Stimulated activated CD4-positive, alpha-beta T cell treated with anti-CD3 and anti-CD28 coated beads, Interleukin-15, amount 100 ng/mL, for 1 hour (primary cell): ENCODE data around the gene KRTAP17-1.
"Not testable (repeated sequence)": the region's sequence is repeated elsewhere in the genome, so short reads cannot be mapped to it uniquely, and the experiment has no call there.

Experiments
- DNase-seq, 2 donors: peaks; one replicate each; pipeline ENCODE4 v3.0.0-alpha.2; 2020; ENCODE audit warnings: low read depth in 1 of 2, low spot score in 1 of 2

Gene KRTAP17-1

DNA sequence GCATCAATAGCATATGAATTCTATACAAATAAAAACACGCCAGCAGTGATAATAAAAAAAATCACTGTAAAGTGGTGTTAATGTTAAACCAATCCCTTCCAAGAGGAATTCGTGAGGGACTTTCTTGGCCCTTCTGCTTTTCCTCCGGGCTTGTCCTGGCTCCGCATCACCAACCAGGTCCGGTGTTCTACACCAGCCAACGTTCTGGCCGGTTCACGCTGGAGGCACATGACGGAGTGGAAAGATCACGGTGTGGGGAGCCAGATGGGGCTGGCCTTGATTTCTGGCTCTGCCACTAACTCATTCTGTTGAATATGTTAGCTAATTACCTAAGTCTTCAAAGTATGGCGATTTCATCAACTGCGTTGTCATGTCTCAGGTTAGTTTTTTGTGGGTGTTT, 11.4 kb downstream of the KRTAP17-1 start:
- no peak for DNase-seq

DNA sequence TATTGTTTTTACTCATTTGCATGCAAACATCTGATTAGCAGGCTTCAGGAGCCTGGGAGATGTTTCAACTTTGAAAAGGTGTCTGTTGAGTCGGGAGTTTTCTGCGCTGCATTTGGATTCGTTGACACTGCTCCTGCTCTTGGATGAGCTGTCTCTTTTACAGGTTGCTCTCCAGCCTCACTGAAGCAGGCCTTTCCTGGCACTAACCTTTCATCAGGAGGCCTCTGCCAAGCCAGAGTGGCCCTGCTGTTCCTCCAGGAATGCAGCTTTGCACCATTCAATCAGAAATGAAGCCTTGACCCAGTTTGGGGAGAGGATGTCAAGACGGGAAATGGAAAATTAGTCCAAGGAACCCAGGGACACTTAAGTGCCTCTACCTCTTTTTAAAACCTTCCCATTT, 12.5 kb downstream of the KRTAP17-1 start:
- DNase-seq, result no peak

DNA sequence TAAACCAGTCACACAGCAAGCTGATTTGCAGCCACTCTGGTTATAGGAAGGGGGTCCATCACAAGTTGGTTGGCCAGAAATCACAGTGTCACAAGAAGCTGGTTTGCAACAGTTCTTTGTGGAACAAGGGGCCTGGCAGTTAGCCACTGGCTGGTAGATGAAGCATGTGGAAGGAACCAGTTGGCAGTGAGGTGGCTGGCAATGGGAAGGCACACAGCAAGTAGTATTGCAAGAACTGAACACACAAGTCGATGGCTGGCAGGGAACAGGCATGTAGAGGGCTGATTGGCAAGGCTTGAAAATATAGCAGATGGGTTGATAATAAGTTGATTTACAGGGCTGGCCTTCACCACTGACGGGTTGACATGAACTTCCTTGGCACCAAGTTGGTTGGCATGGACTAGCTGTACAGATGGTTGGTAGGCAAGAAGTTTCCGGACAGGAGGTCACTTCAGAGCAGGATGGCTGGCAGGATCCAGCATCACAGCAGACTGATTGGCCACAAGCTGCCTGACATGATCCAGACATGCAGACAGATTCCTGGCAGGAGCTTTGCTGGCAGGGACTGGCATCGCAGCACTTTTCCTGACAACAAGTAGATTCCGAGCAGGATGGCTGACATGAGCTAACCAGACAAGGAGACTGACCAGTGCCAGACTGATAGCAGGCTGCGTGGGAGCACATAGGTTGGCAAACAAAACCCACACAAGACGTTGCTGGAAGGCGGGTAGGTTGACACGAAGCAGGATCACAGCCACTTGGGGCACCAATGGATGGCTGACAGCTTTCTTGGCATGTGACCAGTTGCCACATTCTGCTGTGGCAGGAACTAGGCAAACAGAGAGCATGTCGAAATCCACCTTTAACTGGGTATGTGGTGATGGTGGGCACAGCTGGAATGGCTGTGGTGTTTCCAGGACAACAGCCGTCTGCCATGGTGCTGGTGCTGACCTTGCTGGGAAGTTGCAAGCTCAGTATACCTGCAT, 13.3 kb downstream of the KRTAP17-1 start, which contains the start of gene KRTAP29-1:
Gene KRTAP29-1 (minus strand): TSS at position 936 of the 986 bp plus-strand sequence. CDS start 0 bp downstream, at position 936.
- no peak for DNase-seq

DNA sequence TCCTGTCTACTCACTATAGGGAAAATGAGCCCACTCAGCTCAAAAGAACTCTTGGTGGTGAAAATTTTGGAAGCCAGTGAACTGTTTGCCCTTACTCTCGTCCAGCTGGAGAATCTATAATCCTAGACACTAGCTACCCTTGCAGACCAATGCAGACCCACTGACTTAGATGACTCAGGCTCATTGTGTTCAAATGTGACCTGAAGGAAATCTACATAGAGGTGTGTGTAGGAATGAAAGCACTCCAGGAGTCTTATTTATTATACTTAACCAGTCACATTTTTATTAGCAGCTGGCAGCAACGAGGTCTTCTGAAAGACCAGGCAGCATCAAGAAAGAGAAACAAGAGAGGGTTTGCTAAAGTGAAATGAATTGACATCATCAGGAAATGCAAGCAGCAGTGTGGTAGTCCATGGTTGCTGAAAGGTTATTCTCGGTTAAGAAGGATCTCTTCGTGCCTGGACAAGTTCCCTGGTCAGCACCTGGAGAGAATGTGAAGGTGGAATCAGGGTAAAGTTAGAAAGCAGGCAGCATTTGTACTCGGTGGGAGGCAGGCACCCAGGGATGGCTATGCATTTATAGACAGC, 14.2 kb downstream of the KRTAP17-1 start:
- DNase-seq, result no peak

DNA sequence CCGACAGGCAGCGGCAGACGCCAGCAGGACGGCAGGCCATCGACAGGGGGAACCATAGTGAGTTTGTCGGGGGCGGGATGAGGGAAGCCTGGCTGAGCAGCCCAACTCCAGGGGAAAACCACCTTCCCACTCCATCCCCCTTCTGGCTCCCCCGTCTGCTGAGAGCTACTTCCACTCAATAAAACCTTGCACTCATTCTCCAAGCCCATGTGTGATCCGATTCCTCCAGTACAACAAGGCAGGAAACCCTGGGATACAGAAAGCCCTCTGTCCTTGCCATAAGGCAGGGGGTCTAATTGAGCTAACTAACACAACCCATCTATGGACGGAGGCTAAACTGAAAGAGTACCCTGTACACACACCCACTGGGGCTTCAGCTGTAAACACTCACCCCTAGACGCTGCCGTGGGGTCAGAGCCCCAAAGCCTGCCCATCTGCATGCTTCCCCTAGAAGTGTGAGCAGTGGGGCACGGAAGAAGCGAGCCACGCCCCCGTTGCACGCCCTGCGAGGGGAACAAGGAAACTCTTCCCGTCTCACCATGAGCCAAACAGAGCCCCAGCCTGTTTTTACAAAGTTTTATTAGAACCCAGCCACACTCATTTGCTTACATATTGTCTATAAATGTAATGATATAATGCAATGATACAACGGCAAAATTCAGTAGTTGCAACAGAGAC, 16.9 kb downstream of the KRTAP17-1 start:
- no peak for DNase-seq

DNA sequence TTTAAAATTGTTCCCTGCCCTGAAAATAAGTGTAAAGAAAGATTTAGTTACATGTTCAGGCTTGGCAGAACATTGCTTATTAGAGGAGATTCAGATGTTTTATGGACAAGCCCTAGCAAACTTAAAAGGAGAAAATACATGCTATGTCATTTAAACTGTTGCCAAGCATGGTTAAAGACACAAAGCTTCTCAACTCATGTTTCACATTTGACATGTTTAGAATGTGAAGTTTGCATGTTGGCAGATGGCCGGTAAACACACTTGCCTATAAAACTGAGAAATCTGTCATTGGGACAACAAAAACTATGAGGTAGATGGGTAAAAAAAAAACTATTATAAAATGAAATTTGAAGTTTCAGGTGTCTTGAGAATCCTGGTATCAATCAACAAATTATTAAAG, 18.7 kb downstream of the KRTAP17-1 start:
- DNase-seq, result no peak

DNA sequence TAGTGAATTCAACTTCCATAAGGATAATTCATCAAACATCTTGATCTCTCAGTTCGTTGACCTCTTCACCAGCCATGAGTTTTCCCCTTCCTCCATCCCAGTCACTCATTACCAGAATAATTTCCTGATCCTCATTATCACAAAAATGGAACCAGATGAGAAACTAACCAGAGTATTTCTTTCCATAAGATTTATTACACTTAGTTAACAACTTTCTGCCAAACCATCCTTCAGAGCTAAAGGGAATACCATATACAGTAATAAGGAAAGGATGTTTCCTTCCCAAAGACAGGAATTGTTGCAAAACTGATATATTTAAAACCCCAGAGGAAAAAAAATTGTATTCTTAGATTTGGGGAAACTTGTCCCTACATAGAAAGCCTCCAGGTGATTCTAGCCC, 21.5 kb downstream of the KRTAP17-1 start:
- no peak for DNase-seq

DNA sequence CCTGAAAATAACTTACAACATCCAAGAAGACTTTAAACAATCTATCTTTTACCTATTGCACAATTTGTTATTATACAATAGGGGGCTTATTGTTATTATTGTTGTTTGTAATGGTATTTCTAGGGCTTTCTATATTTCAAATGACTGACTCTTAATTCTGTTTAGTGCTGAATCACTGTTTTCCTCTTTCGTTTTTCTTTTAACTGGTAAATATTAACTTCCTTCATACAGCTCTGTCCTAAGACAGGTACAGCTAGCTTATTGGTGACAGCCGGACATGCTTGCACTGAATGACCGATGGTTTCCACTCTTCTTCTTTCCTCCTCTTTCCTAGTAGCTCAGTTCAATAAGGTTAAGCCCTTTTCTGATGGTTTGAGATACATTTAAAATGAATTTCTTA, 28.5 kb downstream of the KRTAP17-1 start:
- no peak for DNase-seq

DNA sequence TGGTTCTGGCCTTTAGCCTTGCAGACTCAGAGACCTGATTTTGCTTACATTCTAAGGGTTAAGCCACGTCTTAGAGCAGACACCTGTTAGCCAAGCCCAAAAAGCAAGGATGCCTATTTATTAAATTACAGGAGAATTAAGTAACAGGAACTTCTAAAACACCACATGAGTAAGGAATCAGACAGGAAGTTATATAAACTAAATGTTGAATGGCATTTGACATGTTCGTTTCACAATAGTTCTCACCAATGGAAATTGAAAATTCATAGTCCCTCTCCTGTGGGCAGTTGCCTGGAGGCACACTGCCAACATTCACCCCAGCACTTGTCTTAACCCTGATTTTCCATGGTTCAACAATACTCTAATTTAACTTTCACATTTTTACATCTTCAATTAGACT, 31.0 kb downstream of the KRTAP17-1 start:
- no peak for DNase-seq

DNA sequence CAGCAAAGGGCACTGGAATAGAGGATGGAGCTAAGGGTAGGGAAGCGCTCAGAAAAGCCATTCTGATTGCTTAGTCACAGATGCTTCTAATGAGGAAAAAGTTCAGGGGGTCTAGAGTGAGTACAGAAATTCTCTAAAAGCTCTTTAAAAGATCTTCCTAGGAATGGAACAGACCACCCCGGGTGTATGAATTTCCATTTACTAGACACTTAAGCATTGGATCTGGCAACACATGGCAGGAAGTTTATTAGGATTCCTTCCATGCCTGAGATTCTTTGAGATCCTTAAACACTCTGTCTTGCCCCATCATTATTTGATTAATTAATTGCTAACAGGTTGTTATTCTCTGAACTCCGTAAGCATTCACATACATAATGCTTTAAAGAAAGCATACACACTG, 31.5 kb downstream of the KRTAP17-1 start:
- no peak for DNase-seq

DNA sequence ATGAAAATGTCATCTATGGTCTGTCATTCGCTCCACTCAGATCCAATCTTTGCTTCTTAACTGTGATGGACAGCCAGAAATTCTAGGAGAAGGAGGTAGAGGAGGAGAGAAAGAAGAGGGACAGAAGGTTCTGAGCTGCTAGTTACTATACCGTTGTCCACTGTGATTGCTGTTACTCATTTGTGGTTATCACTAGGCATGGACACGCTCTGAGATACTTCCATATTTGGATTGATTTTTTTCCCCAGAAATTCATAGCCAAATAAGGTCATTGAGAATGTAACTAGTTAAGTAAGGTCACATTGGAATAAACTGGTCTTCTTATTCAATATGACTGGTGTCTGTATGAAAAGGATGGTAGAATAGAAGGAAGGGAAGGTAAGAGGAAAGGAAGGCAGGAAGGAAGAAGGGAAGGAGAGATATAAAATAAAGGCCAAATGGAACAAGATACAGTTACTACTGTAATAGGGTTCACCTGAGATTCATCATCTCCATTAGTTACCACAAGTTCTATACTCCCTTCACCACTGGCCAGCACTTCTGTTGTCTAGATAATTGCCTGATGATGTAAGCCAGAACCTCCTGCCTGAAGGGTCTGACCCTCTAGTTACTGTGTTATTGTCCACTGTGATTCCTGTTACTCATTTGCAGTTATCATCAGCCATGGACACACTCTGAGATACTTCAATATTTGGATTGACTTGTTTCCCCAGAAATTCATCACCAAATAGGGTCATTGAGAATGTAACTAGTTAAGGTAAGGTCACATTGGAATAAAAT, 37.1 kb downstream of the KRTAP17-1 start:
- no peak for DNase-seq

DNA sequence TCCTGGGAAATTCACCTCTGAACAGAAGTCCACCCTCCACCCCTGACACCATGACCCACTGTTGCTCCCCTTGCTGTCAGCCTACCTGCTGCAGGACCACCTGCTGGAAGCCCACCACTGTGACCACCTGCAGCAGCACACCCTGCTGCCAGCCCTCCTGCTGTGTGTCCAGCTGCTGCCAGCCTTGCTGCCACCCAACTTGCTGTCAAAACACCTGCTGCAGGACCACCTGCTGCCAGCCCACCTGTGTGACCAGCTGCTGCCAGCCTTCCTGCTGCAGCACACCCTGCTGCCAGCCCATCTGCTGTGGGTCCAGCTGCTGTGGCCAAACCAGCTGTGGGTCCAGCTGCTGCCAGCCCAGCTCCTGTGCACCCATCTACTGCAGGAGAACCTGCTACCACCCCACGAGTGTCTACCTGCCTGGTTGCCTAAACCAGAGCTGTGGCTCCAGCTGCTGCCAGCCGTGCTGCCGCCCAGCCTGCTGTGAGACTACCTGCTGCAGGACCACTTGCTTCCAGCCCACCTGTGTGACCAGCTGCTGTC, 39.8 kb downstream of the KRTAP17-1 start, which contains the start of gene KRTAP9-7:
Gene KRTAP9-7 (plus strand): TSS at position 51 of the 543 bp plus-strand sequence. CDS start 0 bp downstream, at position 51.
- DNase-seq, result not testable (repeated sequence)

DNA sequence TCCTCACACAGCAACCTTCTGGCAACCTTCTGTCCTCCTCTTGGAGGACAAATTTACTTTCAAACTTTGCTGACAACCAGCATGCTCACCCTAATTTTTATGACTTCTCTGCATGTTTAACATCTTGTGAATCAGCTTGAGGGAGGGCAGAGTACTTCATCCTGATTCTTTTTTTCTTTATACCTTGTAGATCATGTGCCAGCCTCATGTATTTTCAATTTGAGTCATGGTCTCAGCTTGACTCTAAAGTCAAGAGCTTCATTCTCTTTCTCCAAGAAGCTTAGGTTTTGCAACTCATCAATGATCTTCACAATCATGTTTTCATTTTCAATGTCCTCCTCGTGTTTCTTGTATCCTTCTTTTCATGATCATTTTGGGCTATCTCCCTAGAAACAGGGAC, 43.7 kb downstream of the KRTAP17-1 start:
- no peak for DNase-seq

DNA sequence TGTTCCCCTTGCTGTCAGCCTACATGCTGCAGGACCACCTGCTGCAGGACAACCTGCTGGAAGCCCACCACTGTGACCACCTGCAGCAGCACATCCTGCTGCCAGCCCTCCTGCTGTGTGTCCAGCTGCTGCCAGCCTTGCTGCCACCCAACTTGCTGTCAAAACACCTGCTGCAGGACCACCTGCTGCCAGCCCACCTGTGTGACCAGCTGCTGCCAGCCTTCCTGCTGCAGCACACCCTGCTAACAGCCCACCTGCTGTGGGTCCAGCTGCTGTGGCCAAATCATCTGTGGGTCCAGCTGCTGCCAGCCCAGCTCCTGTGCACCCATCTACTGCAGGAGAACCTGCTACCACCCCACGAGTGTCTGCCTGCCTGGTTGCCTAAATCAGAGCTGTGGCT, 44.2 kb downstream of the KRTAP17-1 start:
- not testable (repeated sequence) for DNase-seq

DNA sequence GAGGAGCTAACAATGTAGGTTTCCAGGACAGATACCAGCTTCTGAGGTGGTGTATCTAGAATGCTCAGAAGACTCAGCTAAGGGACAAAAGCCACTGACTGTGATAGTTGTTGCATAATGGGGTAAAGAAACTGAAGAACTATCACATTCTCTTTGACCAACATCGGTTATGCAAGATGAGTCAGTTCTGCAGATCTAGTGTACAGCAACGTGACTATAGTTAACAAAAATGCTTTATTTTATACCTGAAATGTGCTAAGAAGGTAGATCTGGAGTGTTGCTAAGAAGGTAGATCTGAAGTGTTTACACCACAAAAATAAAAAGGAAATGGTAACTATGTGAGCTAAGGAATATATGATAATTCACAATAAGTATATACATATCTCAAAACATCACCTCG, 47.8 kb downstream of the KRTAP17-1 start:
- DNase-seq, result no peak

DNA sequence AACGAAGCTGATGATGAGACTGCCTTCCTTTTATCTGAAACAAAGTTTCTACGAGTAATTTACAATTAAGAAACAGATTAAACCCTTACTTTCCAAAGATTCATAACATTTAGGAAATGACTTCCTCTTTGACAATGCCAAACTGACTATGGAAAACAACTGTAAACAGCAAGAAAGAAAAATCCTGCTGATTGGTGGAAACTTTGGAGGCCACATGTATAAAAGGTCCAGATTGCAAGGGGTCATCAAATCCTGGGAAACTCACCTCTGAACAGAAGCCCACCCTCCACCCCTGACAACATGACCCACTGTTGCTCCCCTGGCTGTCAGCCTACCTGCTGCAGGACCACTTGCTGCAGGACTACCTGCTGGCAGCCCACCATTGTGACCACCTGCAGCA, 50.4 kb downstream of the KRTAP17-1 start, which contains the start of gene KRTAP9-6:
Gene KRTAP9-6 (plus strand): TSS at position 301 of the 400 bp plus-strand sequence. CDS start 0 bp downstream, at position 301.
- DNase-seq, result no peak
